Nephron progenitor cell (in vitro differentiated cells): ENCODE data around the gene CCDC183.
"Not testable (repeated sequence)": the region's sequence is repeated elsewhere in the genome, so short reads cannot be mapped to it uniquely, and the experiment has no call there.

Source experiments
- DNase-seq: peaks from one replicate; pipeline ENCODE4 v3.0.0; 2021
- H3K27ac Mint-ChIP-seq: 2 replicates; pipeline ENCODE4 v1.8.0; 2021; ENCODE audit warnings: mild to moderate bottlenecking, moderate library complexity, mixed read lengths
- H3K27me3 Mint-ChIP-seq: 2 replicates; pipeline ENCODE4 v1.8.0; 2021; ENCODE audit warnings: mild to moderate bottlenecking, low read depth, mixed read lengths; ENCODE audit not compliant: poor library complexity
- H3K36me3 Mint-ChIP-seq: 2 replicates; pipeline ENCODE4 v1.8.0; 2021; ENCODE audit warnings: low read depth, mixed read lengths
- H3K4me1 Mint-ChIP-seq: 2 replicates; pipeline ENCODE4 v1.8.0; 2021; ENCODE audit warnings: mixed read lengths
- H3K4me3 Mint-ChIP-seq: 2 replicates; pipeline ENCODE4 v1.8.0; 2021; ENCODE audit warnings: mild to moderate bottlenecking, moderate library complexity, mixed read lengths
- H3K9me3 Mint-ChIP-seq: 2 replicates; pipeline ENCODE4 v1.8.0; 2021; ENCODE audit warnings: mild to moderate bottlenecking, moderate library complexity, mixed read lengths
- TF ChIP-seq, protein P1 (sequence below): fragments of 200-600 bp; sonication (generic); IDR thresholded peaks from 2 replicates; pipeline ENCODE4 v1.5.0; 2021; ENCODE audit warnings: antibody characterized with exemption

The CCDC183 gene

GRCh38 chr9:136754626-136755301, 41.4 kb upstream of the CCDC183 start:
- H3K27ac Mint-ChIP-seq = no peak overlapping the region
- H3K27me3 Mint-ChIP-seq = peaks cover 28% of the 10 kb centered on the region
- TF ChIP-seq, protein P1, sequence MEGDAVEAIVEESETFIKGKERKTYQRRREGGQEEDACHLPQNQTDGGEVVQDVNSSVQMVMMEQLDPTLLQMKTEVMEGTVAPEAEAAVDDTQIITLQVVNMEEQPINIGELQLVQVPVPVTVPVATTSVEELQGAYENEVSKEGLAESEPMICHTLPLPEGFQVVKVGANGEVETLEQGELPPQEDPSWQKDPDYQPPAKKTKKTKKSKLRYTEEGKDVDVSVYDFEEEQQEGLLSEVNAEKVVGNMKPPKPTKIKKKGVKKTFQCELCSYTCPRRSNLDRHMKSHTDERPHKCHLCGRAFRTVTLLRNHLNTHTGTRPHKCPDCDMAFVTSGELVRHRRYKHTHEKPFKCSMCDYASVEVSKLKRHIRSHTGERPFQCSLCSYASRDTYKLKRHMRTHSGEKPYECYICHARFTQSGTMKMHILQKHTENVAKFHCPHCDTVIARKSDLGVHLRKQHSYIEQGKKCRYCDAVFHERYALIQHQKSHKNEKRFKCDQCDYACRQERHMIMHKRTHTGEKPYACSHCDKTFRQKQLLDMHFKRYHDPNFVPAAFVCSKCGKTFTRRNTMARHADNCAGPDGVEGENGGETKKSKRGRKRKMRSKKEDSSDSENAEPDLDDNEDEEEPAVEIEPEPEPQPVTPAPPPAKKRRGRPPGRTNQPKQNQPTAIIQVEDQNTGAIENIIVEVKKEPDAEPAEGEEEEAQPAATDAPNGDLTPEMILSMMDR = no peak

DNA sequence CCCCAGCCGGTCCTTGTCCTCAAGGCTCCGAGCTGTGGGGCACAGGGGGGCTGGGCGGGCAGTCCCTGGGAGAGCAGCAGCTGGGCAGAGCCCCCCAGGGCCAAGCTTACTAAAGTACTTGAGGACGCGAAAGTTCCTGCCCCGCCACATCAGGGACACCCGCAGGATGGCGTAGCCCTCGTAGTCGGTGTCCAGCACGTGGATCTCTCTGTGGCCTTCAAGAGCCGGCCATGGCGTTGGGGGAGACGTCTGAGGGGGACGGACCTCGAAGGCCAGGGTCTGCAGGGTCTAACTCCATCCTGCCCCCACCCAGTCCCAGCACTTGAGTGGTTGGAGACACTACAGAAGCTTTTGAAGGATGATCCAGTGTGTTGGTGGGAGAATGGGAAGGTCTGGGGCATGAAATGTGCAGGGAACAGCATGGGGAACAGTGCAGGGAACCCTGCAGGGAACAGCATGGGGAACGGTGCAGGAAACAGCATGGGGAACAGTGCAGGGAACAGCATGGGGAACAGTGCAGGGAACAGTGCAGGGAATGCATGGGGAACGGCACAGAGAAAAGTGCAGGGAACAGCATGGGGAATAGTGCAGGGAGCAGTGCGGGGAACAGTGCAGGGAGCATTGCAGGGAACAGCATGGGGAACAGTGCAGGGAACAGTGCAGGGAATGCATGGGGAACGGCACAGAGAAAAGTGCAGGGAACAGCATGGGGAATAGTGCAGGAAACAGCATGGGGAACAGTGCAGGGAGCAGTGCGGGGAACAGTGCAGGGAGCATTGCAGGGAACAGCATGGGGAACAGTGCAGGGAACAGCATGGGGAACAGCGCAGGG, 40.6 kb upstream of the CCDC183 start:
- not testable (repeated sequence) for DNase-seq, H3K4me3 Mint-ChIP-seq, H3K36me3 Mint-ChIP-seq, H3K27ac Mint-ChIP-seq, H3K4me1 Mint-ChIP-seq
- Mint-ChIP-seq H3K9me3 (peaks cover 38% of the 10 kb centered on the region), H3K27me3 (peaks cover 22% of the 10 kb centered on the region)

More at GRCh38 chr9:136754626-136755301, 41.4 kb upstream of the CCDC183 start:
- Mint-ChIP-seq H3K9me3 (peaks cover 39% of the 10 kb centered on the region), H3K36me3 (peaks cover 7% of the 10 kb centered on the region), H3K4me1 (peaks cover 3% of the 10 kb centered on the region), H3K4me3 (no peak overlapping the region)
- DNase-seq = peak; percentile 54

DNA sequence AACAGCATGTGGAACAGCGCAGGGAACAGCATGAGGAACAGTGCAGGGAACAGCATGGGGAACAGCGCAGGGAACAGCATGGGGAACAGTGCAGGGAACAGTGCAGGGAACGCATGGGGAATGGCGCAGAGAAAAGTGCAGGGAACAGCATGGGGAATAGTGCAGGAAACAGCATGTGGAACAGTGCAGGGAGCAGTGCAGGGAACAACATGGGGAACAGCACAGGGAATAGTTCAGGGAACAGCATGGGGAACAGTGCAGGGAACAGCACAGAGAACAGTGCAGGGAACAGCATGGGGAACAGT, 40.1 kb upstream of the CCDC183 start:
- peaks cover 17% of the 10 kb centered on the region for H3K27me3 Mint-ChIP-seq
- no peak overlapping the region for H3K4me3 Mint-ChIP-seq
- H3K36me3 Mint-ChIP-seq = peaks cover 7% of the 10 kb centered on the region
- peaks cover 32% of the 10 kb centered on the region for H3K9me3 Mint-ChIP-seq
- peaks cover 15% of the 10 kb centered on the region for H3K4me1 Mint-ChIP-seq
- no peak for DNase-seq
- TF ChIP-seq, protein P1 = no peak
- H3K27ac Mint-ChIP-seq = no peak overlapping the region

GRCh38 chr9:136756836-136757235, 39.3 kb upstream of the CCDC183 start:
- Mint-ChIP-seq H3K9me3 (peaks cover 25% of the 10 kb centered on the region), H3K36me3 (peaks cover 7% of the 10 kb centered on the region), H3K4me1 (peaks cover 19% of the 10 kb centered on the region), H3K27me3 (peaks cover 12% of the 10 kb centered on the region), H3K4me3 (no peak overlapping the region), H3K27ac (no peak overlapping the region)
- no peak for DNase-seq
- TF ChIP-seq, protein P1 = no peak

- Mint-ChIP-seq H3K36me3 (peaks cover 5% of the 10 kb centered on the region), H3K27me3 (peaks cover 8% of the 10 kb centered on the region), H3K4me1 (peaks cover 19% of the 10 kb centered on the region), H3K4me3 (no peak overlapping the region), H3K9me3 (peaks cover 20% of the 10 kb centered on the region), H3K27ac (no peak overlapping the region)
- DNase-seq = no peak
- TF ChIP-seq, protein P1 = no peak
Measured at GRCh38 chr9:136757328-136757727, 38.8 kb upstream of the CCDC183 start.

DNA sequence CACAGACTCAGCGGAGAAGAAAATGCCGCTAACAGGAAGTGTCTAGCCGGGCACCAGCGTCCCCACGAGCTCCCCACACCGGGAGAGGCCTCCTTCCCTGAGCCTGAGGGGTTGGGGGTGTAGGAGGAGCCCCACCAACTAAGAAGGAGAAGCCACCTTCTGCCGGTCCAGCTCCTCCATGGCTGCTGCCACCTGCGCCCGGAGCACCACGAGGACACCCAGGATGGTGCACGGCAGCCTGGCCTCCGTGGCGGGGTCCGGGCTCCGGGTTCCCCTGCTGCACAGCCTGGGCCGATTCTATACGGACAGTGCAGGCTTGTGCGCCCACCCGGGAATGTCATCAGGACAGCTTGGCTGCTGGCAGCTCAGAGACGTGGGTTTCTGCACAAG, 38.4 kb upstream of the CCDC183 start:
- TF ChIP-seq, protein P1 = no peak
- Mint-ChIP-seq H3K4me3 (no peak overlapping the region), H3K36me3 (peaks cover 1% of the 10 kb centered on the region), H3K27ac (no peak overlapping the region), H3K27me3 (peaks cover 6% of the 10 kb centered on the region), H3K4me1 (peaks cover 19% of the 10 kb centered on the region), H3K9me3 (peaks cover 16% of the 10 kb centered on the region)
- no peak for DNase-seq
